Testis (tissue), 2 donors: Measurements from ENCODE around the gene PILRB.

ENCODE experiments used
- CTCF ChIP-seq, 3 experiments: fragments of 450-650 bp in 2 of 3; fragments of 200-600 bp in 1 of 3; sonication (generic) in 1 of 3; IDR thresholded peaks; one replicate each; pipeline ENCODE4 v1.5.1; 2016 to 2019; ENCODE audit warnings: antibody characterized with exemption in 3 of 3, mild to moderate bottlenecking in 2 of 3, moderate library complexity in 1 of 3
- POLR2A ChIP-seq: fragments of 450-650 bp; IDR thresholded peaks from one replicate; pipeline ENCODE4 v1.6.1; 2017; ENCODE audit warnings: antibody characterized with exemption, mild to moderate bottlenecking, moderate library complexity

GRCh38 chr7:100370746-100371145 is 12.8 kb downstream of the PILRB start:
- TF ChIP-seq CTCF (IDR thresholded peaks at IDR 0.05) (no peak), POLR2A (no peak)
